ENCODE results near the gene IDI2. TPM values are rescaled to one million over a fixed set of nuclear protein-coding genes. Genes with fewer than 3 reads are reported as not detected.

The IDI2 gene
- total and polyA plus RNA-seq, 2 of the 13 experiments (the other 11 are each of a cell fraction or from before 2014, with no cell fraction given) = not detected

GRCh38 chr10:970311-971149 lies 55.1 kb downstream of the IDI2 start (continued):
- peak; percentile 84 for TF ChIP-seq RERE (CRISPR knock-in tag; IDR thresholded peaks at IDR 0.05; ENCODE audit: low read depth)
- no peak for TF ChIP-seq ZMAT3 (CRISPR knock-in tag; conservative IDR thresholded peaks at IDR 0.05)
- peak; percentile 72; the same call in 1 of the 2 replicates for TF ChIP-seq SOX5 (CRISPR knock-in tag; IDR thresholded peaks at IDR 0.05; ENCODE audit: borderline replicate concordance)
- no peak for TF ChIP-seq ETS1 (CRISPR knock-in tag; IDR thresholded peaks at IDR 0.05)
- 0 out of 2 replicates have a peak, but pooled peaks have one; percentile 17 for TF ChIP-seq TARDBP (CRISPR knock-in tag; IDR thresholded peaks at IDR 0.05)
- TF ChIP-seq ETV5 (CRISPR knock-in tag; IDR thresholded peaks at IDR 0.05; ENCODE audit: borderline replicate concordance) = no peak
- TF ChIP-seq ZNF607 (CRISPR knock-in tag; IDR thresholded peaks at IDR 0.05; ENCODE audit: borderline replicate concordance) = 0 out of 2 replicates have a peak, but pooled peaks have one; percentile 36
- TF ChIP-seq RXRB (CRISPR knock-in tag; IDR thresholded peaks at IDR 0.05; ENCODE audit: borderline replicate concordance) = peak; percentile 77; the same call in 1 of the 2 replicates
- 0 out of 2 replicates have a peak, but pooled peaks have one; percentile 60 for TF ChIP-seq NFKBIZ (CRISPR knock-in tag; IDR thresholded peaks at IDR 0.05)
- peak; percentile 14; the same call in 1 of the 2 replicates for TF ChIP-seq HNF4G (IDR thresholded peaks at IDR 0.05; ENCODE audit: borderline replicate concordance, low read depth, low read length)
- no peak for TF ChIP-seq HNF4G (CRISPR knock-in tag; IDR thresholded peaks at IDR 0.05; ENCODE audit: borderline replicate concordance, low read depth)
- peak; percentile 76; the same call in 1 of the 2 replicates for TF ChIP-seq MEIS1 (CRISPR knock-in tag; IDR thresholded peaks at IDR 0.05; ENCODE audit: borderline replicate concordance)
- peak; percentile 94 for TF ChIP-seq NR2F2 (IDR thresholded peaks at IDR 0.05; ENCODE audit: borderline replicate concordance, low read depth)
- peak; percentile 70; the same call in 1 of the 2 replicates for TF ChIP-seq SAP130 (CRISPR knock-in tag; IDR thresholded peaks at IDR 0.05; ENCODE audit: low read depth)
- peak; percentile 50 for TF ChIP-seq ATF1 (CRISPR knock-in tag; IDR thresholded peaks at IDR 0.05)
- no peak for TF ChIP-seq TAF15 (IDR thresholded peaks at IDR 0.05; ENCODE audit: low read depth, low read length, poor library complexity, severe bottlenecking)
- no peak for TF ChIP-seq ZNF382 (CRISPR knock-in tag; IDR thresholded peaks at IDR 0.05; ENCODE audit: borderline replicate concordance)
- no peak for TF ChIP-seq KDM2A (CRISPR knock-in tag; IDR thresholded peaks at IDR 0.05; ENCODE audit: borderline replicate concordance, low read depth)
- no peak for TF ChIP-seq ZNF782 (CRISPR knock-in tag; IDR thresholded peaks at IDR 0.05; ENCODE audit: borderline replicate concordance)
- peak; percentile 82 for TF ChIP-seq CEBPG (CRISPR knock-in tag; IDR thresholded peaks at IDR 0.05)
- peak; percentile 72; the same call in 1 of the 2 replicates for TF ChIP-seq ZNF878 (CRISPR knock-in tag; IDR thresholded peaks at IDR 0.05)
- TF ChIP-seq TERF1 (CRISPR knock-in tag; IDR thresholded peaks at IDR 0.05) = no peak
